A549 (cell line): Measurements from ENCODE around the gene ATP13A1. TPM values are rescaled to one million over a fixed set of nuclear protein-coding genes. Genes with fewer than 3 reads are reported as not detected.

Source experiments
- ATAC-seq, 2 experiments: fragments of 200-7000 bp in 1 of 2; fragments of >200 bp in 1 of 2; cut with Nextera tagmentation in 1 of 2; cut with Tn5 transposase in 1 of 2; 3 replicates each; pipeline versions ENCODE4 v1.8.0 to v1.9.1; 2018 to 2020; ENCODE audit warnings: mild to moderate bottlenecking in 1 of 2, moderate library complexity in 1 of 2
- CTCF ChIA-PET: fragments of 300-600 bp; sonication (Branson Sonifier 250); formaldehyde crosslinking; extraction: SDS; loops from one replicate; lab custom pipeline; 2021; ENCODE audit warnings: antibody characterized with exemption, inconsistent platforms; lab: Yijun Ruan, JAX
- POLR2A ChIA-PET: fragments of 350-600 bp; formaldehyde crosslinking; extraction: SDS; loops from one replicate; lab custom pipeline; 2021; ENCODE audit warnings: antibody characterized with exemption, inconsistent platforms; lab: Yijun Ruan, JAX
- DNase-seq, 2 experiments: peaks; one replicate each; pipeline versions ENCODE4 v3.0.0 to v3.0.0-alpha.2; 2011 to 2016; ENCODE audit warnings: low read depth in 1 of 2, low spot score in 1 of 2
- FAIRE-seq: peaks from 2 replicates; lab custom pipeline; 2011; peaks lifted over from hg19 to GRCh38; lab: Jason Lieb, UNC
- H3K27ac ChIP-seq, 2 experiments: fragments of >200 bp; sonication (Bioruptor Twin); formaldehyde crosslinking; 3 replicates each; pipeline ENCODE4 v1.5.1; 2016 to 2017
- H3K4me1 ChIP-seq: fragments of >200 bp; sonication (Bioruptor Twin); formaldehyde crosslinking; 3 replicates; pipeline ENCODE4 v1.6.1; 2016
- H3K4me2 ChIP-seq: fragments of >200 bp; sonication (Bioruptor Twin); formaldehyde crosslinking; 3 replicates; pipeline ENCODE4 v1.6.1; 2016
- H3K4me3 ChIP-seq: fragments of >200 bp; sonication (Bioruptor Twin); formaldehyde crosslinking; 3 replicates; pipeline ENCODE4 v1.5.1; 2016
- H3K9me3 ChIP-seq: fragments of >200 bp; sonication (Bioruptor Twin); formaldehyde crosslinking; 3 replicates; pipeline ENCODE4 v1.6.1; 2016
- BCL3 ChIP-seq: fragments of >200 bp; sonication (Bioruptor Twin); formaldehyde crosslinking; IDR thresholded peaks from 3 replicates; pipeline ENCODE4 v1.6.1; 2016
- CBX2 ChIP-seq: fragments of 200-600 bp; sonication (generic); IDR thresholded peaks from 2 replicates; pipeline ENCODE4 v1.6.1; 2016; ENCODE audit warnings: low read depth, mild to moderate bottlenecking, borderline replicate concordance
- CHD2 ChIP-seq: fragments of 150-350 bp; IDR thresholded peaks from 2 replicates; pipeline ENCODE4 v1.6.1; 2014; ENCODE audit warnings: low read length; ENCODE audit not compliant: partially characterized antibody
- EHMT2 ChIP-seq: fragments of 200-600 bp; sonication (generic); IDR thresholded peaks from 2 replicates; pipeline ENCODE4 v1.6.1; 2016; ENCODE audit warnings: antibody characterized with exemption, low read depth, mild to moderate bottlenecking, moderate library complexity
- GATA3 ChIP-seq: IDR thresholded peaks from 2 replicates; pipeline ENCODE4 v1.6.1; 2012; ENCODE audit warnings: borderline replicate concordance
- HDAC2 ChIP-seq: fragments of 200-600 bp; sonication (generic); IDR thresholded peaks from 2 replicates; pipeline ENCODE4 v1.6.1; 2016
- HEYL ChIP-seq: fragments of 250-450 bp; sonication (Bioruptor Pico); IDR thresholded peaks from 2 replicates; pipeline ENCODE4 v1.8.0; 2021; ENCODE audit warnings: mild to moderate bottlenecking, moderate library complexity
- MAZ ChIP-seq: fragments of 150-350 bp; IDR thresholded peaks from 2 replicates; pipeline ENCODE4 v1.6.1; 2014; ENCODE audit warnings: antibody characterized with exemption, low read depth, low read length, borderline replicate concordance
- MYC ChIP-seq: IDR thresholded peaks from 2 replicates; pipeline ENCODE4 v1.6.1; 2012; ENCODE audit warnings: mild to moderate bottlenecking, inconsistent platforms, low read length, improper control_type of control experiment, borderline replicate concordance
- PHF8 ChIP-seq: fragments of 200-600 bp; sonication (generic); IDR thresholded peaks from 2 replicates; pipeline ENCODE4 v1.6.1; 2016; ENCODE audit warnings: low read depth, mild to moderate bottlenecking, antibody characterized with exemption, moderate library complexity, borderline replicate concordance
- POLR2A ChIP-seq: IDR thresholded peaks from 2 replicates; pipeline ENCODE4 v1.6.1; 2012; ENCODE audit warnings: mild to moderate bottlenecking, low read length
- POLR2AphosphoS2 ChIP-seq: conservative IDR thresholded peaks from 2 replicates; pipeline ENCODE4 v1.6.1; 2012; ENCODE audit warnings: low read length, improper control_type of control experiment, inconsistent platforms
- RCOR1 ChIP-seq: fragments of 150-350 bp; IDR thresholded peaks from 2 replicates; pipeline ENCODE4 v1.6.1; 2014; ENCODE audit warnings: antibody characterized with exemption, low read length, low read depth
- SREBF2 ChIP-seq: fragments of 450-650 bp; IDR thresholded peaks from 2 replicates; pipeline ENCODE4 v1.6.1; 2014; ENCODE audit warnings: mild to moderate bottlenecking, moderate library complexity
- TP53 ChIP-seq: fragments of 250-450 bp; sonication (Bioruptor Pico); IDR thresholded peaks from 2 replicates; pipeline ENCODE4 v1.5.0; 2021; ENCODE audit warnings: mild to moderate bottlenecking, moderate library complexity
- USF2 ChIP-seq: fragments of 450-650 bp; IDR thresholded peaks from 2 replicates; pipeline ENCODE4 v1.6.1; 2014; ENCODE audit warnings: antibody characterized with exemption
- ZFP36 ChIP-seq: fragments of 450-650 bp; IDR thresholded peaks from 2 replicates; pipeline ENCODE4 v1.6.1; 2014; ENCODE audit warnings: borderline replicate concordance; ENCODE audit not compliant: partially characterized antibody
- whole genome bisulfite sequencing: methylation state at CpG from one replicate; pipeline ENCODE4 v1.1.6; 2017; ENCODE audit errors: missing lambda C conversion rate; 5-methylcytosine and 5-hydroxymethylcytosine counted together
- polyA plus RNA-seq, 4 experiments: library from polyadenylated mRNA; depleted of rRNA in 3 of 4; stranded (reverse); fragments of >200 nt; fragmentation: RNase III in 1 of 4; extraction: RNeasy Plus Mini Kit Qiagen cat#74134 plus additional on column Dnase treatment in 1 of 4; gene quantifications; 2 replicates in 3 of 4; 3 replicates in 1 of 4; pipeline ENCODE4 v1.2.3, GENCODE V29; 2011 to 2017
- TF ChIP-seq, protein P1 (sequence below): IDR thresholded peaks from 2 replicates; pipeline ENCODE4 v1.6.1; 2012
- TF ChIP-seq, protein P2 (sequence below): IDR thresholded peaks from 2 replicates; pipeline ENCODE4 v1.6.1; 2012; ENCODE audit warnings: low read depth, borderline replicate concordance
- TF ChIP-seq, protein P3 (sequence below): IDR thresholded peaks from 2 replicates; pipeline ENCODE4 v1.6.1; 2012

ATP13A1 gene
- polyA plus RNA-seq, 2 of the 4 experiments (the other 2 are of a cell fraction): 10.8 to 30.1 TPM

DNA sequence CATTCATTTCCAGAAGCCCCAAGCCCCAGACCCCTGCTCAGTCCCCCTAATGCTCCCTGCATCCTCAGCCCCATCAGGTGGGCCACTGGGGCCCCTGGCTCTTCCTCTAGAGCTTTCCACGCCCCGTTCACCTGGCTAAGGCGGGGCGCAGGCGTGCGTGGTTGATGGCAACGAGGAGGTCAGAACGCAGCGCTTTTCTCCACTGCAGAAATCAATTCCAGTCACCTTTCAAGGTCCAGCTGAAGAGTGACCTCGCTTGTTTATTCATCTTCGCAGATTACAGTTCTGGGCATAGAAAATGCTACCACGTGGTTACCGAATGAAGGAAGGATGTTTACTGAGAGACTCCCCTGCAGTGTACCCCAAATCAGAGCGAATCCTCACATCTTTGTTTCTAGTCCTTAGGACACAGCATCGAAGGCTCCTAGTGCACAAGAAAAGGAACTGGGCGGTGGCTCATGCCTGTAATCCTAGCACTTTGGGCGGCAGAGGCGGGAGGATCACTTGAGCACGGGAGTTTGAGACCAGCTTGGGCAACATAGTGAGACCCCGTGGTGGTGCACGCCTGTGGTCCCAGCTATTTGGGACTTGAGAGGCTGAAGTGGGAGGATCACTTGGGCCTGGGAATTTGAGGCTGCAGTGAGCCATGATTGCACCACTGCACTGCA lies 44.2 kb downstream of the ATP13A1 start:
- ATAC-seq: no peak; a peak in 1 of 6 replicates
- DNase-seq: no peak
- WGBS: 69% methylated on average over 19 of the region's 21 CpGs
- Histone ChIP-seq H3K9me3 (no peaks in the 10 kb centered on the region), H3K4me3 (peak overlapping the region; percentile 51; the same call in 2 of the 3 replicates), H3K4me2 (peak overlapping the region; percentile 91), H3K27ac (peak overlapping the region in 1 of 2 experiments; percentile 53; a peak in 1 of 6 replicates), H3K4me1 (peaks cover 6% of the 10 kb centered on the region; the same call in 1 of the 3 replicates)
- CTCF ChIA-PET: interaction anchor here (1.1 kb wide), 1 partner anchor 65 kb away, joined by 3 read pairs; no protein-coding TSS in a partner anchor
- TF ChIP-seq MYC (no peak), POLR2AphosphoS2 (no peak), SREBF2 (no peak), GATA3 (no peak), BCL3 (no peak), POLR2A (no peak), TP53 (no peak), MAZ (no peak), USF2 (no peak), HEYL (no peak), CBX2 (no peak), CHD2 (no peak), HDAC2 (no peak), ZFP36 (no peak), EHMT2 (no peak), RCOR1 (no peak)
- TF ChIP-seq, protein P1, sequence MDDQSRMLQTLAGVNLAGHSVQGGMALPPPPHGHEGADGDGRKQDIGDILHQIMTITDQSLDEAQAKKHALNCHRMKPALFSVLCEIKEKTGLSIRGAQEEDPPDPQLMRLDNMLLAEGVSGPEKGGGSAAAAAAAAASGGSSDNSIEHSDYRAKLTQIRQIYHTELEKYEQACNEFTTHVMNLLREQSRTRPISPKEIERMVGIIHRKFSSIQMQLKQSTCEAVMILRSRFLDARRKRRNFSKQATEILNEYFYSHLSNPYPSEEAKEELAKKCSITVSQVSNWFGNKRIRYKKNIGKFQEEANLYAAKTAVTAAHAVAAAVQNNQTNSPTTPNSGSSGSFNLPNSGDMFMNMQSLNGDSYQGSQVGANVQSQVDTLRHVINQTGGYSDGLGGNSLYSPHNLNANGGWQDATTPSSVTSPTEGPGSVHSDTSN: no peak
- TF ChIP-seq, all 56 proteins: peak for 0
- no peak for FAIRE-seq
- POLR2A ChIA-PET: no interaction called here

GRCh38 chr19:19618219-19619051 lies 45.0 kb downstream of the ATP13A1 start, which contains the start of gene PBX4:
Gene PBX4 (minus strand): TSS chr19:19618687. CDS start chr19:19618629, 58 bp downstream.
- Histone ChIP-seq H3K4me3 (peak within 1 kb of the TSS; percentile 51), H3K27ac (peak within 1 kb of the TSS; percentile 57 to 85; a peak in 4 of 6 replicates), H3K4me2 (peak within 1 kb of the TSS; percentile 91), H3K9me3 (no peaks in the 10 kb centered on the region), H3K4me1 (peaks cover 14% of the 10 kb centered on the region)
- DNase-seq (peak; percentile 70 to 87), ATAC-seq (peak; percentile 94 to 96), FAIRE-seq (no peak)
- WGBS: 28% methylated on average over 18 of the region's 80 CpGs
- ChIA-PET POLR2A (no interaction called here), CTCF (no interaction called here)
- TF ChIP-seq, protein P2, sequence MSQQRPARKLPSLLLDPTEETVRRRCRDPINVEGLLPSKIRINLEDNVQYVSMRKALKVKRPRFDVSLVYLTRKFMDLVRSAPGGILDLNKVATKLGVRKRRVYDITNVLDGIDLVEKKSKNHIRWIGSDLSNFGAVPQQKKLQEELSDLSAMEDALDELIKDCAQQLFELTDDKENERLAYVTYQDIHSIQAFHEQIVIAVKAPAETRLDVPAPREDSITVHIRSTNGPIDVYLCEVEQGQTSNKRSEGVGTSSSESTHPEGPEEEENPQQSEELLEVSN: peak; percentile 72
- TF ChIP-seq HDAC2: no peak
- TF ChIP-seq PHF8: 0 out of 2 replicates have a peak, but pooled peaks have one; percentile 19
- TF ChIP-seq, protein P3, sequence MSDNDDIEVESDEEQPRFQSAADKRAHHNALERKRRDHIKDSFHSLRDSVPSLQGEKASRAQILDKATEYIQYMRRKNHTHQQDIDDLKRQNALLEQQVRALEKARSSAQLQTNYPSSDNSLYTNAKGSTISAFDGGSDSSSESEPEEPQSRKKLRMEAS: peak; percentile 42
